GM21528 (cell line): ENCODE data around the gene USP38.
"Not testable (repeated sequence)": the region's sequence is repeated elsewhere in the genome, so short reads cannot be mapped to it uniquely, and the experiment has no call there.

Experiments used
- ATAC-seq: cut with Tn5 transposase; IDR thresholded peaks from one replicate; pipeline ENCODE4 v1.9.1; 2021; ENCODE audit warnings: mild to moderate bottlenecking, moderate library complexity; ENCODE audit not compliant: unreplicated experiment, low FRiP score

USP38 gene, protein sequence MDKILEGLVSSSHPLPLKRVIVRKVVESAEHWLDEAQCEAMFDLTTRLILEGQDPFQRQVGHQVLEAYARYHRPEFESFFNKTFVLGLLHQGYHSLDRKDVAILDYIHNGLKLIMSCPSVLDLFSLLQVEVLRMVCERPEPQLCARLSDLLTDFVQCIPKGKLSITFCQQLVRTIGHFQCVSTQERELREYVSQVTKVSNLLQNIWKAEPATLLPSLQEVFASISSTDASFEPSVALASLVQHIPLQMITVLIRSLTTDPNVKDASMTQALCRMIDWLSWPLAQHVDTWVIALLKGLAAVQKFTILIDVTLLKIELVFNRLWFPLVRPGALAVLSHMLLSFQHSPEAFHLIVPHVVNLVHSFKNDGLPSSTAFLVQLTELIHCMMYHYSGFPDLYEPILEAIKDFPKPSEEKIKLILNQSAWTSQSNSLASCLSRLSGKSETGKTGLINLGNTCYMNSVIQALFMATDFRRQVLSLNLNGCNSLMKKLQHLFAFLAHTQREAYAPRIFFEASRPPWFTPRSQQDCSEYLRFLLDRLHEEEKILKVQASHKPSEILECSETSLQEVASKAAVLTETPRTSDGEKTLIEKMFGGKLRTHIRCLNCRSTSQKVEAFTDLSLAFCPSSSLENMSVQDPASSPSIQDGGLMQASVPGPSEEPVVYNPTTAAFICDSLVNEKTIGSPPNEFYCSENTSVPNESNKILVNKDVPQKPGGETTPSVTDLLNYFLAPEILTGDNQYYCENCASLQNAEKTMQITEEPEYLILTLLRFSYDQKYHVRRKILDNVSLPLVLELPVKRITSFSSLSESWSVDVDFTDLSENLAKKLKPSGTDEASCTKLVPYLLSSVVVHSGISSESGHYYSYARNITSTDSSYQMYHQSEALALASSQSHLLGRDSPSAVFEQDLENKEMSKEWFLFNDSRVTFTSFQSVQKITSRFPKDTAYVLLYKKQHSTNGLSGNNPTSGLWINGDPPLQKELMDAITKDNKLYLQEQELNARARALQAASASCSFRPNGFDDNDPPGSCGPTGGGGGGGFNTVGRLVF

DNA sequence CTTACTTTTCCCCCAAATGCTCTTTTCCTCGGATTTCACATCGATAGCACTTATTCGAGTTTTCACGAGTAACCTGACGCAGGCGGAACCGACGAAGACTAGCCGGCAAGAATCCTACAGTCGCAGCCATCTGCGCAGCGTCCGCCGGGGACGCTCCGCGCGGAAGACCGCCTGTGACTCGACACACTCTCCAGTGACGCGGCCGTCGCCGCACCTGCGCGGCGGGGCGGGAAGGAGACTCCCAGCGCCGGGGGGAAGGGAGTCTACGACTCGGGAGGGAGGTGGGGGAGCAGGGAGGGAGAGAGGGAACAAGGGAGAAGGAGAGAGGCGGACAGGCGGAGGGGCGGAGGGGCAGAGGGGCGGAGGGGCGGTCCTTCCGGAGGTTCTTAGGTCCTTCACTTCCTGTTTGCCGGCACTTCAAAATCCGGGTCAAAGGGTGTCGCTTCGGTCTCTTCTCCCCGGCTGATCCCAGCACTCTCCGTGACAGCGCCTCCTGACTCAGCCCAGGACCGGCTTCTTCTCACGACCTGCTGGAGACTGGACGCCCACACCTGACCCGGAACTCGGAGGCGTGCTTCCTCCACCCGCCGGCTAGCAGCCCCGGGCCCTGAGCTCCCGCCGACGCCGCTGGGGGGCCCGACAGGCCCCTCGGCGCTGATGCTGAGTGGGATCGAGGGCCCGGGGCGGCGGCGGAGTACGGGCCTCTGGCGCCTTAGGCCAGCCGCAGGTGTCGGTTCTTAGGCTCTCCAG, at the start of gene USP38:
Gene USP38 (plus strand): TSS at position 415 of the 750 bp plus-strand sequence. CDS start 534 bp downstream, outside the sequence.
- ATAC-seq: peak; percentile 78

DNA sequence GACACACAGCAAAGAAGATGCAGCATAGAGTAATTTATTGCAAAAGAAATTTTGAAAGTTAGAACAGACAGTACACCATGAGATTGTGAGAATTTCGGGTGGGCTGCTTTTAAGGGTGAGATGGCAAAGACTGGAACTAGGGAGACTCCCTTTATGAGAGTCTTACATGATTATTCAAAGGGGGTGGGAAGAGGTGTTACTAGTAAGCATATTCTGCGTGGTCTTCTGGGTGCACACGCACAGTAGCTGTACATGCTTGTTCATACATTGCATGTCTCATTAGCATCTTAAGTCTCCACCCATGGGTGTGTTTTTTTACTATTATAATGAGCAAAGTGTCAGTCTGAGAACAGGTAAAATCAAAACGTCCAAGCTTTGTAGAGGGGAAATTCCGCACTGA, 49.4 kb upstream of the USP38 start:
- no peak for ATAC-seq

DNA sequence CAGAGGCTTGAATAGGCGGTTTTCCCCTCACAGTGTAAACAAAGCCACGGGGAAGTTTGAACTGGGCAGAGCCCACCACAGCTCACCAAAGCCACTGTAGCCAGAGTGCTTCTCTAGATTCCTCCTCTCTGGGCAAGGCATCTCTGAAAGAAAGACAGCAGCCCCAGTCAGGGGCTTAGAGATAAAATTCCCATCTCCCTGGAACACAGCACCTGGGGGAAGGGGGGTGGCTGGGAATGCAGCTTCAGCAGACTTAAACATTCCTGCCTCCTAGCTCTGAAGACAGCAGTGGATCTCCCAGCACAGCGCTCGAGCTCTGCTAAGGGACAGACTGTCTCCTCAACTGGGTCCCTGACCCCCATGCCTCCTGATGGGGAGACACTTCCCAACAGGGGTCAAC, 44.0 kb upstream of the USP38 start:
- no peak for ATAC-seq

DNA sequence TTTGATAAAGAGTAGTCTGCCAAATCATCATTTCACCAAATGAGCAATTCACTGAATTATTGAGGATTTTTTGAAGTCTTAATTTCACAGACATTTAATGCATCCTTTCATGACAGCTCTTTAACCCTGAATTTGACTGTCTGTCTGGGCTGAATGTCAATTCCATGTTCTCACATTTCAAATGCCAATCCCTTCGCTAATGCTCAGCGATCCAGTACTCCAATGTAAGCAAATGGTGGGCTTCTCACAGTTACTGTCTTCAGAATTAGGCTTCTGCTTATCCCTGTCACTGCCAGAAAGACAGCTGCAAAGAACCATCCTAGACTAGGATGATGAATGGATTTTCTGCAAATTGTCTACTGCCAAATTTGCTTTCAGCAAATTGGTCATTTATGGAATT, 36.2 kb upstream of the USP38 start:
- ATAC-seq: no peak

DNA sequence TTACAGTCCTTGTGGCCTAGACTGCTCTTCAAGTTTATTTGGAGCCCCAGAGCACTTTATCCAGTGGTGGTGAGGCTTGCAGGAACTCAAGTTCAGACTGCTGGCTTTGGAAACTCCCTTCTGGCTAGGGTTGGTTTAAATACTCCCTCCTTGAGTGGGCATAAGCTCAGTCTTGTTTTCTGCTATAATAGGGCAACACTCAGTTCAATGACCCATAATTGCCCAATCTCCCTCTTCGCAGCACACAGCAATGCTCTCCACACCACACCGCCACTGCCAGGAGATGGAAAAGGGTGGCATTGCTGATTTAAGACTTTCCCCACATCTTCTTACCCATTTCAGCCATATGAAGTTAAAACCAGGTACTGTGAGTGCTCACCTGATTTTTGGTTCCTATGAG, 27.9 kb upstream of the USP38 start:
- no peak for ATAC-seq

DNA sequence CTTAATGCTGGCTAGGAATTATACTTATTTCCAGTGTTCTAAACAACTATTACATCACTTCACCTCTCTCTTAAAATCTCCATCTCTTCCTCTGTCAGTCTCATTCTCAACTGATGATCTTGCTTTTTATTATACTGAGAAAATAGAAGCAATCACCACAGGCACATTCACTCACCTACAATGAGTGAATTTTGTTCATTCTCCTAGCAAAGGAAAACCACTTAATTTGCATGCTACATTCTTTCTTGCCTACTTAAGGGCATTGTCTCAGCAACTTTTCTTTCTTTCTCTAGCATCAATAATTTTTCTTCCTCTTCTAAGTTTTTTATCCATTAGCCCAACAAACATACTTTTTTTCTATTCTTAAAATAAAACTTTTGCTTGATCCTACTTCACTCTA, 21.1 kb upstream of the USP38 start:
- ATAC-seq: no peak

DNA sequence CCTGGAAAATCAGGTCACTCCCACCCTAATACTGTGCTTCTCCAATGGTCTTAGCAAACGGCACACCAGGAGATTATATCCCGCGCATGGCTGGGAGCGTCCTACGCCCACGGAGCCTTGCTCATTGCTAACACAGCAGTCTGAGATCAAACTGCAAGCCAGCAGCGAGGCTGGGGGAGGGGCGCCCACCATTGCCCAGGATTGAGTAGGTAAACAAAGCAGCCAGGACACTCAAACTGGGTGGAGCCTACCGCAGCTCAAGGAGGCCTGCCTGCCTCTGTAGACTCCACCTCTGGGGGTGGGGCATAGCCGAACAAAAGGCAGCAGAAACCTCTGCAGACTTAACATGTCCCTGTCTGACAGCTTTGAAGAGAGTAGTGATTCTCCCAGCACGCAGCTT, 18.0 kb upstream of the USP38 start:
- not testable (repeated sequence) for ATAC-seq

DNA sequence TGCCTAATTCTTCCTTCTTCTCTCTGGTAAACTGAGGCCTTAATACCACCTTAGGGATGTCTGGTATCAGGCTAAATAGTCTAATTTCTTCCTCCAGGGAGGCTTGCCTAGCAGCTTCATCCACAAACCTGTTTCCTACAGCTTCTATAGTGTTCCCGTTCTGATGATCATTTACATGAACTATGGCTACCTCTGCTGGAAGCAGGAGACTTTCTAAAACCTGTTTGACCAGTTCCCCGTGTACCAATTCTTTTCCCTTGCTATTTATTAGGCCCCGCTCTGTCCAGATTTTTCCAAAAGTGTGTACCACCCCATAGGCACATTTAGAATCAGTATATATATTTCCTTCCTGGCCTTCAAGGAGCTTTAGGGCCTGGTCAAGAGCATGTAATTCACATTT, 5.8 kb upstream of the USP38 start:
- ATAC-seq: no peak

DNA sequence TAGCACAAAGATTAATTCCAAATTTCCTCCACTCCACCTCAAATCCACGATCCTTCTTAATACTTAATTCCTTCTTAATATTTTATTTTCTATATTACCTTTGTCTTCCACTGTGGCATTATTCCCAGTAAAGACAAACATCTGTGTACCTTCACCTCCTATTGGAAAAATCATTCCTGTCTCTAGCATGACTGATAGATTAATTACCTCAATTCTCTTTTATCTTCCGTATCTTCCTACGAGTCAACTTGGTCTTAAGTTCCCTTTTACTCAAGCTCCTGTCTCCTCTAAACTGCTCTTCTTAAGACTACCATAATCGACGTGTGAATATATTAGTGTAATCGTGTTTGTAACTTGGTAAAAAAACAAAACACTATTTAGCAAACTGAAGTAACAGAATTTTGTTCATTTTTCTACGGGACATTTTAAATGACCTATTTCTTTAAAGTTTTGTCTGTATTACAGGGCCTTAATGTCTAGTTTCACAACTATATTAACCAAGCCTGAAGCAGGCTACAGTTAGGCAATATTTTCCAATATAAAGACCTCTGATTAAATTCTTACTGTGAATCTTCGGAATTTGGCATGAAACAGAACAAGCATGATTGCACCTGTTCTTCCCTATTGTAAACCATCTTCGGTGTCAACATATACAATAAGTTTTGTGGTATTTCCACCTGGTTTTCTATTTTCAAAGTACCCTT, 1.1 kb upstream of the USP38 start:
- ATAC-seq: no peak

DNA sequence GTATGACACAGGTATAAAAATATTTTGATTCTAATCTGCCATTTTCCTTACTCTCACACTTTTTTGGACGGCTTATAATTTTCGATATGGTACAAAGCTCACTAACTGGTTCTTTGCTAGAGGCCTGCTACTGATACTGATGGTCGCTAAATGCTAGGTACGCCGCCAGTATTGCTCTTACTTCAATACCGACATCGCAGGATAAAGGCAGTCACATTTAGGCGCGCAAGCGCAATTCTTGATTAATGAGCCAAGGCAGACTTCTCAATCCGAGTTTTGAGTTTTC, 557 bp upstream of the USP38 start:
- ATAC-seq: peak; percentile 28

DNA sequence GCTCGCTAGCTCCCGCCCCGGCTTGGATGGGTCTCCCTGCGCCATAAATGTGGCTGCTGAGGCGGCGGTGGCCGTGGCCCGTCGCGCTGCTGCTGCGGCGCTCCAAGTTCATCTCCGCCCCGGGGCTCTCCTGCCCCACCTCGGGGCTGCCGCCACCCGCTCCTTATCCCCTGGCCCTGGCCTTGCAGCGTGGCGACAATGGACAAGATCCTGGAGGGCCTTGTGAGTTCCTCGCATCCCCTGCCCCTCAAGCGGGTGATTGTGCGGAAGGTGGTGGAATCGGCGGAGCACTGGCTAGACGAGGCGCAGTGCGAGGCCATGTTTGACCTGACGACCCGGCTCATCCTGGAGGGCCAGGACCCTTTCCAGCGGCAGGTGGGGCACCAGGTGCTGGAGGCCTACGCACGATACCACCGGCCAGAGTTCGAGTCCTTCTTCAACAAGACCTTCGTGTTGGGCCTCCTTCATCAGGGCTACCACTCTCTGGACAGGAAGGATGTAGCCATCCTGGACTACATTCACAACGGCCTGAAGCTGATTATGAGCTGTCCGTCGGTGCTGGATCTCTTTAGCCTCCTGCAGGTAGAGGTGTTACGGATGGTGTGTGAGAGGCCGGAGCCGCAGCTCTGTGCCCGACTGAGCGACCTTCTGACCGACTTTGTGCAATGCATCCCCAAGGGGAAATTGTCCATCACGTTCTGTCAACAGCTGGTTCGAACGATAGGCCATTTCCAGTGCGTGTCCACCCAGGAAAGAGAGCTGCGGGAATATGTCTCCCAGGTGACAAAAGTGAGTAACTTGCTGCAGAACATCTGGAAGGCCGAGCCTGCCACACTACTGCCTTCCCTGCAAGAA, 763 bp downstream of the USP38 start:
- ATAC-seq: peak; percentile 34

DNA sequence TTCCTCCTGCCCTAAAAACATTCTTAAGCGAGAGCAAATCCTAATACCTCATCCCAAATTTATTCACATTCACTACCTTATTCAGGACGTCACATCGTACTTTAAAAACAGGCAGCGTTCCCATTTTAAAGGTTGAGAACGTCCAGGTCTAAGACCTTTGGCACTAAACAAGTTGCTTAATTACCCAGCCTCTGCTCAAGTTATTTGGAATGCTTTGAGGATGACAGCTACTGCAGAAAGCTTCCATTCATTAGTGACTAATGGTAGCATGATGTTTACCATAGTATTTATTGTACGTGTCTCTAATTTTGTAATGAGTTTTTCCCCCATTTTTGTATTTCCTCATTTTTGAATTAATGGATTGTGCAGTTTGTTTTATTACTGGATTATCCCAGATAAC, 1.5 kb downstream of the USP38 start:
- ATAC-seq: no peak

DNA sequence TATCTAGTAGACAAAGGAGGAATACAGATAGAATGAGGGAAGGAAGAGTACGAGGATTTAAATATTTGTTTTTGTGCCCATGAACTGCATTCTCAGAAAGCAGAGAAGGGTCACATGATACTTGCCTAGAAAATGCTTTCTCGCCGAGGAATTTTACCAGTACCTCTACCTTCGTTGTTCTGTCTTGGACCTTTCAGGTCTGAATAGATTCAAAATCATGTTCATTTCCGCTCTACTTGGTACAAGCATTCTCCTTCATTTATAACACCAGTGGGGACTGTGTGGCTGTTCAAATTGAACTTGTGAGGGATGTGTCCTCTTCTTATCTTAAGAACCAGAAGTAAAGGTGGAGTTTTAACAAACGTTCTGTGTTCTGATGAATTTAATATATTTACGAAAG, 1.9 kb downstream of the USP38 start:
- ATAC-seq: no peak

DNA sequence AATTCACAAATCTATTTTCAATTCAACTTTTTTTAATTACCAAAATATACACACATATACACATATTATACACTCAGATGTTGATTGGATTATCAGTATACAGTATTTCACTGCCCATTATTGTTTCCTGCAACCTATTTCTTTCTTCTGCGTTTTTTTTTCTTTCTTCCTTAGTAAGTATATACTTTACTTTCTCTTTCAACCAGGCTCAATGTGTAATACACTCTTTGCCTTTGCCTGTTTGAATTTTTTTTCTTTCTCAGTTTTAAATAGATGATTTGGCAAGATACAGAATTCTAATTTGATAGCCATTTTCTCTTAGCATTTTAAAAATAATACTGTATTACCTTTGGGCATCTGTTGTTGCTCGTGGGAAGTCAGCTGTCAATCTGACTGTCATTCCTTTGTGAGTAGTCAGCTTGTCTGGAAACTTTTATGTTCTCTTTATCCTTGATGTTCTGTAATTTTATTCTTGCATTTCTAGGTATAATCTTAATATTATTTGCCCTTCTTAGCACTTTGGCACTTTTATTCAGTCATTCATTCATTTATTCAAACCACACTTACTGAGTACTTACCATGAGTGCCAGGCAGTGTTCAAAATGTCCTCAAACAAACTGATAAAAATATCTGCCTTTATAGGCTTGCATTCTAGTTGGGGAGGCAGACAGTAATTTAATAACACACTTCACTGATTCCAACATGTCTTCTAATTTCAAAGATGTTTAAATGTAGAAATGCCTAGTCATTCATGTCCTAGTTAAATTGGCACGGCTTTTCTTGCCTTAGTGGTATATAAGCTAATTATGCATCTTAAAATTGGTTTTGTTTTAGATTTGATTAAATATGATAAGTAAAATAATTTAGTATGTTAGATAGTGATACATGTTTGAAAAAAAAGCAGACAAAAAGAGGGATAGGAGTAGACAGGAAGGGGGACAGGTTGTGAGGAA, 3.7 kb downstream of the USP38 start:
- ATAC-seq: no peak

DNA sequence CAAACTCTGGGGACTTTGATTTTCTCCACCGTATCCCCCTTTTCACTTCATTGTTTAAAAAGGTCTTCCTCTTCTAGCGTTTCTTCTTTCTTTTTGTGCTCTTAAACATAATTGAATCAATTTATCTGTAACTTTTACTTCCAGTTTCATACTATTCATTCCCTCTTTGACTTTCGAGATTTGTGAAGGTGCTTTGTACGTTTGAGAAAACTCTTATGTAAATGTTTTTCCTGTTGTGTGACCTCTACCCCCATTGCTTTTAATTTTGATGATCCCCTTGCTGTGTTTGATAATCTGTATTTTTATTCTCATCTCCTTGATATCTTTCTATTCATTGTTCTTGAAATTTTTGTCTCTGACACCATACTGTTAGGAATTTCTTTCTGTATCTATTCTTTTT, 4.8 kb downstream of the USP38 start:
- no peak for ATAC-seq

DNA sequence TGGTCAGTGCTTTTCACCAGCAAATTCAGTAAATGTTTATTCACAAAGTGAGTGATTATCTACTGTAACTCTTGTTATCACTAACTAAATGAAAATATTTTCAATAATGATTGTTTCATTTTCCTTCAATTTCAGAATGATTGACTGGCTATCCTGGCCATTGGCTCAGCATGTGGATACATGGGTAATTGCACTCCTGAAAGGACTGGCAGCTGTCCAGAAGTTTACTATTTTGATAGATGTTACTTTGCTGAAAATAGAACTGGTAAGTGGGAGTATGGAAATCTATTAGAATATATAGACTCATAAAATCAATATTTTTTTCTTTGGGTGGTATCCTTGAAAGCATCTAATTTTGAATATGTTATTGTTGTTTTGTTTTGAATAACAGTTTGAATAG, 10.9 kb downstream of the USP38 start:
- no peak for ATAC-seq

DNA sequence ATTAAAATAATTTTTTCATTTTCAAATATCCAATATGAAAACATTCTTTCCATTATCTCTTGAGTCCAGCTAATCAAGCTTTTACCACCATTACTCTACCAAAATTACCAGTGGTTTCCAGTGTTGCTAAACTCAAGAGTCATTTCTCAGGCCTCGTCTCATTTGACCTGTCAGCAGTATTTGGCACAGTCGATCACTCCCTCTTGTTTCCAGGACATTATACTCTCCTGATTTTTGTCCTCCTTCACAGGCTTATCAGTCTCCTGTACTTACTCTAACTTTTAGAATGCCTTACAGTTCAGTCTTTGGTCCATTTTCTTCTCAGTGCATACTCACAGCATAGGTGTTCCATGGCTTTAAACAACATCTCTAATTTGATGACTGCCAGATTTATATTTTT, 11.6 kb downstream of the USP38 start:
- ATAC-seq: no peak

DNA sequence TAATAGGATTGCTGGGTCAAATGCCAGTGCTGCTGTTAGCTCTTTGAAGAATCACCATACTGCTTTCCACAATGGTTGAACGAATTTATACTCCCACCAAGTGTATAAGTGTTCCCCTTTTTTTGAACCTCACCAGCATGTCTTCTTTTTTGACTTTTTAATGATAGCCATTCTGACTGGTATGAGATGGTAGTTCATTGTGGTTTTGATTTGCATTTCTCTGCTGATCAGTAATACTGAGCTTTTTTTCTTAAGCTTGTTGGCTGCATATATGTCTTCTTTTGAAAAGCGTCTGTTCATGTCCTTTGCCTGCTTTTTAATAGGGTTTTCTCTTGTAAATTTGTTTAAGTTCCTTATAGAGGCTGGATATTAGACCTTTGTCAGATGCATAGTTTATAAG, 14.8 kb downstream of the USP38 start:
- no peak for ATAC-seq
